GM12878 (cell line): ENCODE data around the gene MAPKAPK2.

ENCODE experiments used
- MEF2A ChIP-seq: IDR thresholded peaks from 2 replicates; pipeline ENCODE4 v1.6.1; 2011; ENCODE audit warnings: low read depth, mild to moderate bottlenecking, low read length, moderate library complexity; ENCODE audit not compliant: insufficient read depth
- ZZZ3 ChIP-seq: IDR thresholded peaks from 2 replicates; pipeline ENCODE4 v1.6.1; 2011; ENCODE audit warnings: low read depth; ENCODE audit not compliant: control insufficient read depth, insufficient read length

- no peak for TF ChIP-seq ZZZ3
- TF ChIP-seq MEF2A, result peak; percentile 71; the same call in 1 of the 2 replicates
These were observed 32.4 kb downstream of the MAPKAPK2 start for GRCh38 chr1:206716870-206717673.
